Measurements from ENCODE around the gene SYT5. TPM values are rescaled to one million over a fixed set of nuclear protein-coding genes. Genes with fewer than 3 reads are reported as not detected.

SYT5 gene
- total and polyA plus RNA-seq, 2 of the 13 experiments (the other 11 are each of a cell fraction or from before 2014, with no cell fraction given) = not detected

DNA sequence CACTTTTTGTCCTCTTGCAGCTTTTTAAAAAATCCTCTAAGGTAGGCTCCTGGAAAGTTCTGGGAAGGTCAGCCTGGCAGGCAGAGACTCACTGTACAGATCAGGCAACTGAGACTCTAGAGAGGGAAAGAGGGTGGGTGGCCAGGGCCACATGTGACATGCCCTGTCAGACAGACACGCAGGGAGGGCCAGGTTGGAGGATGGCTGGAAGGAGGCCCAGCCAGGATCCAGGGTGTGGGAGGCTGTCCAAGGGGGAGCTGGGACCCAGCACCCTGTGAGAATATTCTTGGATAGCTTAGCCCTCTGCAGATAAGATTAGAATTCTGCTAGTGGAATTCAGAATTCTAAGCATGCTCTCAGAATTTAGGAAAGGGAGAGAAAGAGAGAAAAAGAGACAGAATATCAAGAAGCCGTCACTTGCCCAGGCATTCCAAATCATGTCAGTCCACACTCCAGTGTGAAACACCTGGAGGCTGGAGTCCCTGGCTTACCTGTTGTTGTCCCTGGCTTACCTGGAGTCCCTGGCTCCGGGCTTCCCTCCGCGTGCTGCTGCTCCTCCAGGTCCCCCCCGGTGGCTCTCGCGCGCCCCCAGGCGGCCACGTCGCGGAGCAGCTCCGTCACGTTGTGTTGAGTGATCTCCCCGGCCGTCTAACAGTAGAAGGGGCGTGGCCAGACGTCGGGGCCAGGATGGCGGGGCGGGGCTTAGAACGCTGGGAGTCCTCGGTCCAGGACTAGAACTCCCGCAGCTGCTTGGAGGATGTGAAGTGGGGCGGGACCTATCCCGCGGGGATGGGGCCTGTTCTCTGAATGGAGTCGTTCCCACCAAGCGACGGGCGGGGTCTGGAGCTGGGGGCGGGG lies 19.7 kb downstream of the SYT5 start (continued):
- TF ChIP-seq ONECUT2 (CRISPR knock-in tag; IDR thresholded peaks at IDR 0.05) (no peak), IRF2 (CRISPR knock-in tag; IDR thresholded peaks at IDR 0.05) (peak; percentile 66)

DNA sequence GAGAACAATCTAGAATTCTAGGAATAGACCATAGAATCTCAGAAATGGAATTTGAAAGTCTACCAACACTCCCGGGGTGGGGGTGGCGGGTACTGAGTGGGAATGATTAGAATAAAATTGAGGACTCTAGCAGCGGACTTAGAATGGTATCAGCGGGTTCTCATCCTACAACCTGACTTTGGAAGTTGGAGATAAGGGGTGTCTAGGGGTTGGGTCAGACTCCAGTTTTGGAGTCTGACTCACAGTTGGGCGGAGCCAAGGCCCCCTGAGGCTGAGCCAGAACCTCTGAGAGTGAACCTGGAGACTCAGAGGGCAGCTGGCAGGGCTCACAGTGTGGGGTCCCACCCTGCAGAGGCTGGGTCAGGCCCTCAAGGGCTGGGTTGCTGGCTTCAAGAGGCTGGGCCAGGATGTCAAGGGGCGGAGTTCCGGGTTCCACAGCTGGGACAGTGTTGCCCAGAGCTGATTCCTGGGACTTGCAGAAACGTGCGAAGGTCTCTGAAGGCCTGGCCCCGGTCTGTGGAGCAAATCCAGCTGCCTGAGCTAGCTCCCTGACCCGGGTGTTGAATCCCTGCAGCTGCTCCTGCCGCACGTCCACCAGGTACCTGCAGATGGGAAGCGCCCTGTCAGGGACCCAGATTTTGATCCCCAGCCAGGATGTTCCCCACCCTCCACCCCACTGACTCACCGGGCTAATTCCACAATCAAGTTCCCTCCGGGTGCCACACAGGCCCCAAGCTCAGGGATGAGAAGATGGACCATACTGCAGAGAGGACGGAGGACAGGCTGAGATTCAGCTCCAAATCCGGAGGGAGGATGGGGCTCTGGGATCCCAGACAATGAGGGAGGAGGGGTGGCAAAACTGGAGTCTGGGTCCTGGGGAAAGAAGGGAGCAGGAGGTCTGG lies 21.0 kb downstream of the SYT5 start:
- WGBS (ENCODE audit: low lambda C conversion rate) = 36% methylated on average over 8 of the region's 18 CpGs
- FAIRE-seq = no peak
- BruUV-seq (replicated peaks) = no TSS peak

More for the DNA sequence above, 21.0 kb downstream of the SYT5 start:
- Histone ChIP-seq H3K27me3 (ENCODE audit: control insufficient read depth in 1 of 2, insufficient read depth in 2 of 2, low read length in 2 of 2) (peaks cover 0 to 29% of the 10 kb centered on the region in 2 experiments; a peak in 2 of 5 replicates), H4K20me1 (ENCODE audit: insufficient read depth, low read length) (no peaks in the 10 kb centered on the region), H3K79me2 (ENCODE audit: insufficient read depth, low read length) (no peaks in the 10 kb centered on the region), H3K9ac (ENCODE audit: insufficient read depth, low read depth, low read length) (no peak overlapping the region), H3K4me2 (ENCODE audit: low read depth, low read length) (0 out of 2 replicates have a peak overlapping the region, but pooled peaks have one; percentile 18), H2AFZ (ENCODE audit: low read length) (no peak overlapping the region), H3K36me3 (replicated peaks in 1 of 2; ENCODE audit: control insufficient read depth in 1 of 2, insufficient read depth in 2 of 2, low read length in 2 of 2) (no peaks in the 10 kb centered on the region), H3K27ac (ENCODE audit: extremely low read length, insufficient read depth, low read length) (no peak overlapping the region), H3K9me3 (ENCODE audit: low read length) (no peaks in the 10 kb centered on the region), H3K4me1 (ENCODE audit: insufficient read depth, low read length) (peaks cover 20% of the 10 kb centered on the region), H3K4me3 (replicated peaks in 1 of 3; ENCODE audit: insufficient read depth in 1 of 3, low read depth in 2 of 3, low read length in 3 of 3) (no peak overlapping the region)
- intact Hi-C loops (cut with micrococcal nuclease; ENCODE audit: unreplicated experiment) = no loop called here
- ATAC-seq = no peak
- DNase-seq (ENCODE audit: low spot score) = no peak
- CTCF ChIA-PET (ENCODE audit: low intra/inter-chr PET ratio, low total read pairs) = interaction anchor here (0.8 kb wide), 1 partner anchor 18 kb away, joined by 3 read pairs; no protein-coding TSS in a partner anchor
- in situ Hi-C loops (cut with HindIII; ENCODE audit: extremely low pct_ligation_motif_present, low pct_unique_long_range_greater_than_20kb) = no loop called here
- TF ChIP-seq ZNF136 (CRISPR knock-in tag; IDR thresholded peaks at IDR 0.05; ENCODE audit: low read depth) (no peak), SIN3A (IDR thresholded peaks at IDR 0.05; ENCODE audit: borderline replicate concordance, low read depth, low read length) (no peak), KLF6 (CRISPR knock-in tag; IDR thresholded peaks at IDR 0.05) (no peak), ZNF138 (CRISPR knock-in tag; IDR thresholded peaks at IDR 0.05; ENCODE audit: low read depth) (no peak)
- TF ChIP-seq, protein P1, sequence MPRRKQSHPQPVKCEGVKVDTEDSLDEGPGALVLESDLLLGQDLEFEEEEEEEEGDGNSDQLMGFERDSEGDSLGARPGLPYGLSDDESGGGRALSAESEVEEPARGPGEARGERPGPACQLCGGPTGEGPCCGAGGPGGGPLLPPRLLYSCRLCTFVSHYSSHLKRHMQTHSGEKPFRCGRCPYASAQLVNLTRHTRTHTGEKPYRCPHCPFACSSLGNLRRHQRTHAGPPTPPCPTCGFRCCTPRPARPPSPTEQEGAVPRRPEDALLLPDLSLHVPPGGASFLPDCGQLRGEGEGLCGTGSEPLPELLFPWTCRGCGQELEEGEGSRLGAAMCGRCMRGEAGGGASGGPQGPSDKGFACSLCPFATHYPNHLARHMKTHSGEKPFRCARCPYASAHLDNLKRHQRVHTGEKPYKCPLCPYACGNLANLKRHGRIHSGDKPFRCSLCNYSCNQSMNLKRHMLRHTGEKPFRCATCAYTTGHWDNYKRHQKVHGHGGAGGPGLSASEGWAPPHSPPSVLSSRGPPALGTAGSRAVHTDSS (CRISPR knock-in tag; conservative IDR thresholded peaks at IDR 0.05) = no peak
- TF ChIP-seq, protein P2, sequence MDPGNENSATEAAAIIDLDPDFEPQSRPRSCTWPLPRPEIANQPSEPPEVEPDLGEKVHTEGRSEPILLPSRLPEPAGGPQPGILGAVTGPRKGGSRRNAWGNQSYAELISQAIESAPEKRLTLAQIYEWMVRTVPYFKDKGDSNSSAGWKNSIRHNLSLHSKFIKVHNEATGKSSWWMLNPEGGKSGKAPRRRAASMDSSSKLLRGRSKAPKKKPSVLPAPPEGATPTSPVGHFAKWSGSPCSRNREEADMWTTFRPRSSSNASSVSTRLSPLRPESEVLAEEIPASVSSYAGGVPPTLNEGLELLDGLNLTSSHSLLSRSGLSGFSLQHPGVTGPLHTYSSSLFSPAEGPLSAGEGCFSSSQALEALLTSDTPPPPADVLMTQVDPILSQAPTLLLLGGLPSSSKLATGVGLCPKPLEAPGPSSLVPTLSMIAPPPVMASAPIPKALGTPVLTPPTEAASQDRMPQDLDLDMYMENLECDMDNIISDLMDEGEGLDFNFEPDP (CRISPR knock-in tag; conservative IDR thresholded peaks at IDR 0.05) = 0 out of 2 replicates have a peak, but pooled peaks have one; percentile 31
- POLR2A ChIA-PET = interaction anchor here (0.6 to 0.9 kb wide), 3 partner anchors 12 to 394 kb away, joined by 3 read pairs; no protein-coding TSS in a partner anchor
